ENCODE data around the gene EIF6. TPM values are rescaled to one million over a fixed set of nuclear protein-coding genes. Genes with fewer than 3 reads are reported as not detected.

The EIF6 gene
- total and polyA plus RNA-seq, 2 donors (not counting 1 experiment from before 2014, with no cell fraction given): 74.1 to 81.2 TPM

DNA sequence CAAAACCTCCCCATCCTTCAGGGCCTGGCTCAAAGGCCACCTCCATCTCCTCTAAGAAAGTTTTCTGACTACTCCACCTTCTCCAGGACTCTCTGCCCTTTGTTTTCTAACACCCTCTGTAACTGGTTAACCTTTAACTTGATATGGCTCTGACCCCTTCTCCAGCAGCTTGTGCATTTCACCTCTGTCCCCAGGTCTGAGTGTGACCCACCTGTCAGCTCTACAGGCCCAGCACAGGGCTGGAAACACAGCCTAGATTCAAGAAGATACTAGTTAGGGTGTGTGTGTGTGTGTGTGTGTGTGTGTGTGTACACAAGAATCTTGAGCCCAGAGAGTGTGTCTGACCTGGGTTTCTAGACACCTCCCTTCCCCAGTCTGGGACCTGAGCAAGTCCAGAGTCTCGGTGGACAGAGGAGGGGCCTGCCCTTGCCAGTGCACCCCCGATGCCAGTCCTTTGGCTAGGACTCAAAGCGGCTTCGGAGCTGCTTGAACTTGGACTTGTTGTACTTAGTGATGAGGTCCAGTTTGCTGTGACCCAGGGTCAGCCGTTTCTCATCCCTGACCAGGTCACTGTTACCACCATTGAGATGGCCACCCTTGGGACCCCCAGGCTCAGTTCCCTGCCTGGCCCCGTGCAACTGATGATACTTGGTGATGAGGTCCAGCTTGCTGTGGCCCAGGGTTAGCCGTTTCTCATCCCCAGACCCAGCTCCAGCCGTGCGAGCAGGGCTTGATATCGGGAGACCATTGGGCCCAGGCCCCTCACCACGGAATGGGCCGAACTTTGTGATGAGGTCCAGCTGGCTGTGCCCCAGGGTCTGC, 1.7 kb upstream of the EIF6 start:
- H3K4me3 Mint-ChIP-seq: peak overlapping the region; percentile 95
- Histone ChIP-seq H3K27ac (ENCODE audit: low read length in 2 of 2) (peak overlapping the region in 1 of 2 donors; percentile 10), H3K27me3 (replicated peaks in 1 of 4; ENCODE audit: control extremely low read depth in 1 of 4, control insufficient read depth in 3 of 4, insufficient read depth in 4 of 4, low read length in 3 of 4) (no peaks in the 10 kb centered on the region), H4K20me1 (ENCODE audit: control insufficient read depth, insufficient read depth, low read length, poor library complexity, severe bottlenecking) (peaks cover 14% of the 10 kb centered on the region), H2AFZ (ENCODE audit: insufficient read depth, low read depth, low read length, poor library complexity, severe bottlenecking) (peak overlapping the region; percentile 99), H3K79me2 (ENCODE audit: control insufficient read depth, insufficient read depth, low read length) (peaks cover 27% of the 10 kb centered on the region), H3K9me3 (ENCODE audit: control extremely low read depth in 1 of 3, control insufficient read depth in 2 of 3, insufficient read depth in 1 of 3, low read length in 2 of 3) (no peaks in the 10 kb centered on the region), H3K4me2 (replicated peaks; ENCODE audit: low read depth, low read length, poor library complexity, severe bottlenecking) (no peak overlapping the region), H3K9ac (ENCODE audit: low read length) (no peak overlapping the region), H3K36me3 (replicated peaks in 1 of 2; ENCODE audit: control extremely low read depth in 1 of 2, control insufficient read depth in 1 of 2, extremely low read depth in 1 of 2, insufficient read depth in 2 of 2, low read length in 1 of 2) (peaks cover 0 to 5% of the 10 kb centered on the region in 2 experiments), H3K4me3 (ENCODE audit: control extremely low read depth in 1 of 5, extremely low read depth in 1 of 5, insufficient read depth in 1 of 5, low read depth in 2 of 5, low read length in 4 of 5) (no peak overlapping the region), H3K4me1 (ENCODE audit: control insufficient read depth in 2 of 2, insufficient read depth in 2 of 2, low read length in 2 of 2) (peaks cover 13 to 19% of the 10 kb centered on the region in 2 donors)
- no peak overlapping the region for H3K27ac Mint-ChIP-seq
- POLR2A ChIA-PET: no interaction called here
- no peak for ATAC-seq (ENCODE audit: low read depth)
- 98% methylated on average over 12 of the region's 12 CpGs for WGBS (ENCODE audit: insufficient coverage)
- no peak for DNase-seq
- CTCF ChIA-PET: interaction anchor here (5.3 kb wide), 1 partner anchor 18 kb away, joined by 20 read pairs; no protein-coding TSS in a partner anchor
- intact Hi-C loops (cut with micrococcal nuclease): no loop called here
- no peak for TF ChIP-seq EZH2 (IDR thresholded peaks at IDR 0.05; ENCODE audit: borderline replicate concordance, insufficient read depth, low read depth, low read length, poor library complexity, severe bottlenecking)
- no peak for TF ChIP-seq CTCF (IDR thresholded peaks at IDR 0.05)
- no peaks in the 10 kb centered on the region for H3K27me3 Mint-ChIP-seq
- peaks cover 29% of the 10 kb centered on the region for H3K4me1 Mint-ChIP-seq
- no peaks in the 10 kb centered on the region for H3K9me3 Mint-ChIP-seq (ENCODE audit: insufficient read depth)

DNA sequence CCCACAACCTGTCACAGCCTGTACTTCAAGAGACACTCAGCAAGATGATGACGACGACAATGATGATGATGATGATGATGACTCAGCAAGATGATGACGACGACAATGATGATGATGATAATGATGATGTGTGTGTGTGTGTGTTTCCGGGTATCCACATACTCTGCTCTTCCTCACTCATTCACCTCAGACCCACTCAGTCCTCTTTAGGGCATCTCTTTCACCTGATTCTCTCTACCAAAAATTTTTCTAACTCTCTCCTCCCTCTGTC, 1.2 kb upstream of the EIF6 start:
- intact Hi-C loops (cut with micrococcal nuclease): loop anchor here (2.0 kb wide), 1 partner anchor 983 kb away; the partner anchor contains the start of gene AHCY
- H3K27ac Mint-ChIP-seq: no peak overlapping the region
- DNase-seq (no peak), ATAC-seq (ENCODE audit: low read depth) (no peak)
- Histone ChIP-seq H4K20me1 (ENCODE audit: control insufficient read depth, insufficient read depth, low read length, poor library complexity, severe bottlenecking) (peaks cover 14% of the 10 kb centered on the region), H2AFZ (ENCODE audit: insufficient read depth, low read depth, low read length, poor library complexity, severe bottlenecking) (peak overlapping the region; percentile 99), H3K36me3 (replicated peaks in 1 of 2; ENCODE audit: control extremely low read depth in 1 of 2, control insufficient read depth in 1 of 2, extremely low read depth in 1 of 2, insufficient read depth in 2 of 2, low read length in 1 of 2) (peaks cover 0 to 6% of the 10 kb centered on the region in 2 experiments), H3K4me1 (ENCODE audit: control insufficient read depth in 2 of 2, insufficient read depth in 2 of 2, low read length in 2 of 2) (peaks cover 13 to 19% of the 10 kb centered on the region in 2 donors), H3K4me3 (ENCODE audit: control extremely low read depth in 1 of 5, extremely low read depth in 1 of 5, insufficient read depth in 1 of 5, low read depth in 2 of 5, low read length in 4 of 5) (no peak overlapping the region), H3K27ac (ENCODE audit: low read length in 2 of 2) (peak overlapping the region in 1 of 2 donors; percentile 10), H3K27me3 (replicated peaks in 1 of 4; ENCODE audit: control extremely low read depth in 1 of 4, control insufficient read depth in 3 of 4, insufficient read depth in 4 of 4, low read length in 3 of 4) (no peaks in the 10 kb centered on the region), H3K79me2 (ENCODE audit: control insufficient read depth, insufficient read depth, low read length) (peaks cover 31% of the 10 kb centered on the region), H3K4me2 (replicated peaks; ENCODE audit: low read depth, low read length, poor library complexity, severe bottlenecking) (no peak overlapping the region), H3K9me3 (ENCODE audit: control extremely low read depth in 1 of 3, control insufficient read depth in 2 of 3, insufficient read depth in 1 of 3, low read length in 2 of 3) (no peaks in the 10 kb centered on the region), H3K9ac (ENCODE audit: low read length) (no peak overlapping the region)
- no peaks in the 10 kb centered on the region for H3K9me3 Mint-ChIP-seq (ENCODE audit: insufficient read depth)
- peaks cover 29% of the 10 kb centered on the region for H3K4me1 Mint-ChIP-seq
- peak overlapping the region; percentile 95 for H3K4me3 Mint-ChIP-seq
- POLR2A ChIA-PET: no interaction called here
- TF ChIP-seq EZH2 (IDR thresholded peaks at IDR 0.05; ENCODE audit: borderline replicate concordance, insufficient read depth, low read depth, low read length, poor library complexity, severe bottlenecking): no peak
- TF ChIP-seq CTCF (IDR thresholded peaks at IDR 0.05): no peak
- no peaks in the 10 kb centered on the region for H3K27me3 Mint-ChIP-seq
- no CpG with 5 or more reads among the region's 5 CpGs for WGBS (ENCODE audit: insufficient coverage)
- CTCF ChIA-PET: interaction anchor here (5.3 kb wide), 1 partner anchor 19 kb away, joined by 20 read pairs; no protein-coding TSS in a partner anchor

All from B cell (primary cell).